MCF 10A (cell line): Measurements from ENCODE around the gene NREP. TPM values are rescaled to one million over a fixed set of nuclear protein-coding genes. Genes with fewer than 3 reads are reported as not detected.

Experiments
- Bru-seq: library from RNA; stranded (reverse); fragments of 400-500 nt; gene quantifications from one replicate; lab custom pipeline; 2021; lab: Mats Ljungman, UMichigan
- BruChase-seq, 2 experiments: library from RNA; stranded (reverse); fragments of 400-500 nt; gene quantifications; one replicate each; lab custom pipeline; 2021; lab: Mats Ljungman, UMichigan
- BruUV-seq: library from RNA; stranded (reverse); fragments of 400-500 nt; replicated peaks from 2 replicates; lab custom pipeline; 2021; lab: Mats Ljungman, UMichigan
- CTCF ChIA-PET: fragments of 300-600 bp; sonication (Branson Sonifier 250); formaldehyde crosslinking; extraction: SDS; loops from one replicate; lab custom pipeline; 2021; ENCODE audit warnings: antibody characterized with exemption, inconsistent platforms; lab: Yijun Ruan, JAX
- POLR2A ChIA-PET: fragments of 300-600, 350-650 bp; sonication (Branson Sonifier 250); formaldehyde crosslinking; extraction: SDS; loops from one replicate; lab custom pipeline; 2020; ENCODE audit warnings: antibody characterized with exemption, inconsistent platforms; lab: Yijun Ruan, JAX
- DNase-seq: peaks from one replicate; pipeline ENCODE4 v3.0.0-alpha.2; 2018; ENCODE audit not compliant: unreplicated experiment
- H3K27ac Mint-ChIP-seq: one replicate; pipeline ENCODE4 v1.8.0; 2022; ENCODE audit warnings: mild to moderate bottlenecking, low read depth, mixed read lengths; ENCODE audit not compliant: unreplicated experiment
- H3K27me3 Mint-ChIP-seq: one replicate; pipeline ENCODE4 v1.8.0; 2022; ENCODE audit warnings: mixed read lengths; ENCODE audit not compliant: insufficient read depth, unreplicated experiment
- H3K36me3 Mint-ChIP-seq: one replicate; pipeline ENCODE4 v1.8.0; 2022; ENCODE audit warnings: mild to moderate bottlenecking, moderate library complexity, mixed read lengths; ENCODE audit not compliant: insufficient read depth, unreplicated experiment
- H3K4me1 Mint-ChIP-seq: one replicate; pipeline ENCODE4 v1.8.0; 2022; ENCODE audit warnings: mixed read lengths; ENCODE audit not compliant: insufficient read depth, unreplicated experiment
- H3K4me3 Mint-ChIP-seq: one replicate; pipeline ENCODE4 v1.8.0; 2022; ENCODE audit warnings: mild to moderate bottlenecking, moderate library complexity, mixed read lengths; ENCODE audit not compliant: unreplicated experiment
- H3K9me3 Mint-ChIP-seq: one replicate; pipeline ENCODE4 v1.8.0; 2022; ENCODE audit warnings: mixed read lengths; ENCODE audit not compliant: unreplicated experiment
- CTCF ChIP-seq: fragments of 200-600 bp; IDR thresholded peaks from one replicate; pipeline ENCODE4 v1.8.0; 2022; ENCODE audit warnings: antibody characterized with exemption, mild to moderate bottlenecking; ENCODE audit not compliant: unreplicated experiment
- intact Hi-C: fragments of 100-400 bp; cut with micrococcal nuclease; formaldehyde crosslinking; loops from 2 replicates; pipeline ENCODE4 v1.14.1; 2022
- long read RNA-seq: library from polyadenylated mRNA; stranded (forward); transcript quantifications from one replicate; pipeline ENCODE4 v2.0.0, GENCODE V29; 2022
- total RNA-seq: library from RNA; stranded (reverse); gene quantifications from 2 replicates; pipeline ENCODE4 v1.2.3, GENCODE V29; 2022

NREP gene
- total RNA-seq, result 2.5 and 7.0 TPM in 2 replicates
- percentile 33 among the genes with signal in this experiment for Bru-seq, nascent RNA
- percentile 42 among the genes with signal in this experiment for BruChase-seq, experiment 1, labeled RNA remaining after a 6-hour chase
- percentile 41 among the genes with signal in this experiment for BruChase-seq, experiment 2, labeled RNA remaining after a 2-hour chase
- long read RNA-seq, partial matches to known transcripts, result 0 of 3 reads
- long read RNA-seq, other reads (novel, unspliced or antisense), result 1 of 3 reads

GRCh38 chr5:111756581-111757354 is at the start of gene NREP:
NREP (minus strand) TSS chr5:111757194; CDS start chr5:111755772, 1,422 bp downstream.
- POLR2A ChIA-PET, result interaction anchor here (0.6 to 2.7 kb wide), 20 partner anchors 10 to 390 kb away, joined by 3 to 18 read pairs (median 5); partner anchors contain the start of gene STARD4
- peak within 1 kb of the TSS; percentile 79 for H3K4me3 Mint-ChIP-seq
- intact Hi-C loops, result loop anchor here (1.0 to 10.0 kb wide), 5 partner anchors 59 to 390 kb away; no protein-coding TSS in a partner anchor
- CTCF ChIA-PET, result interaction anchor here (0.6 to 2.3 kb wide), 13 partner anchors 9 to 1186 kb away, joined by 3 to 8 read pairs (median 5); no protein-coding TSS in a partner anchor
- peak; percentile 54 for DNase-seq
- no peak within 1 kb of the TSS for H3K27ac Mint-ChIP-seq
- no peaks in the 10 kb centered on the region for H3K36me3 Mint-ChIP-seq
- no peaks in the 10 kb centered on the region for H3K27me3 Mint-ChIP-seq
- H3K9me3 Mint-ChIP-seq, result no peaks in the 10 kb centered on the region
- no peak for TF ChIP-seq CTCF
- peaks cover 10% of the 10 kb centered on the region for H3K4me1 Mint-ChIP-seq
- TSS peak; percentile 55 for BruUV-seq

- H3K4me1 Mint-ChIP-seq, result peaks cover 10% of the 10 kb centered on the region
- no peak for DNase-seq
- H3K4me3 Mint-ChIP-seq, result no peak overlapping the region
- no peaks in the 10 kb centered on the region for H3K9me3 Mint-ChIP-seq
- intact Hi-C loops, result no loop called here
- no peak overlapping the region for H3K27ac Mint-ChIP-seq
- ChIA-PET POLR2A (no interaction called here), CTCF (no interaction called here)
- BruUV-seq, result no TSS peak
- H3K36me3 Mint-ChIP-seq, result no peaks in the 10 kb centered on the region
- no peak for TF ChIP-seq CTCF
- no peaks in the 10 kb centered on the region for H3K27me3 Mint-ChIP-seq
Measured at GRCh38 chr5:111806753-111807152, 49.8 kb upstream of the NREP start.

- no peak for TF ChIP-seq CTCF
- ChIA-PET CTCF (no interaction called here), POLR2A (no interaction called here)
- DNase-seq, result no peak
- Mint-ChIP-seq H3K27ac (no peak overlapping the region), H3K4me1 (peaks cover 10% of the 10 kb centered on the region), H3K36me3 (no peaks in the 10 kb centered on the region), H3K27me3 (no peaks in the 10 kb centered on the region), H3K9me3 (no peaks in the 10 kb centered on the region), H3K4me3 (no peak overlapping the region)
- BruUV-seq, result no TSS peak
- intact Hi-C loops, result no loop called here
Measured at GRCh38 chr5:111806156-111806555, 49.2 kb upstream of the NREP start.

- no TSS peak for BruUV-seq
- Mint-ChIP-seq H3K27ac (no peak overlapping the region), H3K36me3 (no peaks in the 10 kb centered on the region), H3K27me3 (no peaks in the 10 kb centered on the region), H3K4me3 (no peak overlapping the region), H3K4me1 (peaks cover 5% of the 10 kb centered on the region), H3K9me3 (no peaks in the 10 kb centered on the region)
- DNase-seq, result no peak
- POLR2A ChIA-PET, result interaction anchor here (0.6 kb wide), 1 partner anchor 23 kb away, joined by 3 read pairs; no protein-coding TSS in a partner anchor
- intact Hi-C loops, result no loop called here
- no peak for TF ChIP-seq CTCF
- CTCF ChIA-PET, result interaction anchor here (0.6 to 1.0 kb wide), 3 partner anchors 10 to 274 kb away, joined by 3 to 4 read pairs (median 3); no protein-coding TSS in a partner anchor
Measured at GRCh38 chr5:111805071-111805470, 48.1 kb upstream of the NREP start.
